ENCODE results near the gene NOX5. TPM values are rescaled to one million over a fixed set of nuclear protein-coding genes. Genes with fewer than 3 reads are reported as not detected.

Gene NOX5
- total RNA-seq, 4 donors from 2014 or later, result 0.19 to 1.5 (median 0.46) TPM

DNA sequence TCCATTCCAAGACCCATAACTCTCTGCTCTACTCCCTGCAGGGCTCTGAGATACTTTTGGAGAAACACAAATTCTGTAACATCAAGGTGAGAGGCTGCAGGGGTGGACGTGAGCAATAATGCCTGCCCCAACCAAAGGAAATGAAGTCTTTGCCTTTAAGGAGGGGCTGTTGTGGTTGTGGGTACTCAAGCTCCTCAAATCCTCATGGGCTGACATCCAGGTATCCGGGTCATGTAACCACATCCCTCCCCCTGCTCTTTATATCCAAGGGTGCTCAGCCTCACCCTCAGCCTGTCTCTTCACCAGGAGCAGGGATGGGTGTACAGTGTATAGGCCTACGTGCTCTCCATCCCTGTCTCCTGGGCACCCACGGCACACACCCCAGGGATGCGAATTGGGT lies 32.3 kb downstream of the NOX5 start:
- no peak overlapping the region for H3K27ac ChIP-seq
- H3K4me3 ChIP-seq, result no peak overlapping the region
- no peaks in the 10 kb centered on the region for H3K27me3 ChIP-seq
- peaks cover 0 to 20% (median 0%) of the 10 kb centered on the region in 3 donors for H3K4me1 ChIP-seq
- no peaks in the 10 kb centered on the region for H3K9me3 ChIP-seq
- H3K36me3 ChIP-seq, result no peaks in the 10 kb centered on the region
- no peak for DNase-seq
- 66 to 84% methylated on average over 4 to 5 of the region's 5 CpGs for WGBS, 2 donors
- TF ChIP-seq, protein P1, sequence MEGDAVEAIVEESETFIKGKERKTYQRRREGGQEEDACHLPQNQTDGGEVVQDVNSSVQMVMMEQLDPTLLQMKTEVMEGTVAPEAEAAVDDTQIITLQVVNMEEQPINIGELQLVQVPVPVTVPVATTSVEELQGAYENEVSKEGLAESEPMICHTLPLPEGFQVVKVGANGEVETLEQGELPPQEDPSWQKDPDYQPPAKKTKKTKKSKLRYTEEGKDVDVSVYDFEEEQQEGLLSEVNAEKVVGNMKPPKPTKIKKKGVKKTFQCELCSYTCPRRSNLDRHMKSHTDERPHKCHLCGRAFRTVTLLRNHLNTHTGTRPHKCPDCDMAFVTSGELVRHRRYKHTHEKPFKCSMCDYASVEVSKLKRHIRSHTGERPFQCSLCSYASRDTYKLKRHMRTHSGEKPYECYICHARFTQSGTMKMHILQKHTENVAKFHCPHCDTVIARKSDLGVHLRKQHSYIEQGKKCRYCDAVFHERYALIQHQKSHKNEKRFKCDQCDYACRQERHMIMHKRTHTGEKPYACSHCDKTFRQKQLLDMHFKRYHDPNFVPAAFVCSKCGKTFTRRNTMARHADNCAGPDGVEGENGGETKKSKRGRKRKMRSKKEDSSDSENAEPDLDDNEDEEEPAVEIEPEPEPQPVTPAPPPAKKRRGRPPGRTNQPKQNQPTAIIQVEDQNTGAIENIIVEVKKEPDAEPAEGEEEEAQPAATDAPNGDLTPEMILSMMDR (IDR thresholded peaks at IDR 0.05), result no peak
- no peak for TF ChIP-seq POLR2A (IDR thresholded peaks at IDR 0.05)
- intact Hi-C loops (cut with DNase I), result no loop called here

DNA sequence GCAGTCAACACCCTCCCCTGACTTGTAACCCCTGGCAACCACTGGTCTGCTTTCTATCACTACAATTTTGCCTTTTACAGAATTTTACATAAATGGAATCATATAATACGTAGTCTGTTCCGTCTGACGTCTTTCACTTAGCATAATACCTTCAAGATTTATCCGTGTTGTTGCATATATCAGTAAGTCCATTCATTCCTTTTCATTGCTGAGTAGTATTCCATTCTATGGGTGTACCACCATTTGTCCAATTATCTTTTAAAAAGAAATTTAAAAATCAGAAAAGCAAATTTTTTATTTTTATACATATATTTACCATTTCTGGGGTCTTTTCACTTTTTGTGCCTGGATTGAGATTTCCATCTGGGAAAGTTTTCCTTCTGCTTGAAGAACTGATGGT lies 35.5 kb downstream of the NOX5 start:
- Histone ChIP-seq H3K4me3 (no peak overlapping the region), H3K36me3 (no peaks in the 10 kb centered on the region), H3K27me3 (peaks cover 0 to 6% (median 0%) of the 10 kb centered on the region in 4 donors), H3K4me1 (peaks cover 0 to 9% (median 0%) of the 10 kb centered on the region in 3 donors), H3K27ac (no peak overlapping the region), H3K9me3 (no peaks in the 10 kb centered on the region)
- intact Hi-C loops (cut with DNase I), result loop anchor here (10.0 kb wide), 1 partner anchor 215 kb away; no protein-coding TSS in a partner anchor
- 94 to 95% methylated on average over 4 of the region's 4 CpGs for WGBS, 2 donors
- DNase-seq, result no peak
- TF ChIP-seq, protein P1 (IDR thresholded peaks at IDR 0.05), result no peak
- no peak for TF ChIP-seq POLR2A (IDR thresholded peaks at IDR 0.05)

DNA sequence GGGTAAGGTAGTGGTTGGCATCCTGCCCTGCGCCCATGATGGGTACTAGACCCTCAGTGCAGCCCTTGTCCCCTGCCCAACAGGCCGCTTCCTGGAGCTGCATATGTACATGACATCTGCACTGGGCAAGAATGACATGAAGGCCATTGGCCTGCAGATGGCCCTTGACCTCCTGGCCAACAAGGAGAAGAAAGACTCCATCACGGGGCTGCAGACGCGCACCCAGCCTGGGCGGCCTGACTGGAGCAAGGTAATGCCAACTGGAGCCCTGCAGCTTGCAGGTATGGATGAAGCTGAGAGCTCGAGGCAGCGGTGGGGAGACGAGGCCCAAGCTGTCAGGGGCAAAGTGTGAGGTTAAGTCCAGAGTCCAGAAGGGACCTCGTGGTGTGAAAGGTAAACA lies 40.8 kb downstream of the NOX5 start:
- no peak overlapping the region for H3K4me3 ChIP-seq
- TF ChIP-seq, protein P1 (IDR thresholded peaks at IDR 0.05), result no peak
- no peak for TF ChIP-seq POLR2A (IDR thresholded peaks at IDR 0.05)
- no peak overlapping the region for H3K27ac ChIP-seq
- no peaks in the 10 kb centered on the region for H3K36me3 ChIP-seq
- H3K4me1 ChIP-seq, result peaks cover 6 to 9% (median 7%) of the 10 kb centered on the region in 3 donors
- peaks cover 0 to 27% (median 0%) of the 10 kb centered on the region in 4 donors for H3K27me3 ChIP-seq
- DNase-seq, result no peak
- WGBS, 2 donors, result 80 to 81% methylated on average over 4 to 5 of the region's 10 CpGs
- intact Hi-C loops (cut with DNase I), result loop anchor here (5.0 to 10.0 kb wide), 2 partner anchors 210 to 337 kb away; no protein-coding TSS in a partner anchor
- H3K9me3 ChIP-seq, result no peaks in the 10 kb centered on the region

DNA sequence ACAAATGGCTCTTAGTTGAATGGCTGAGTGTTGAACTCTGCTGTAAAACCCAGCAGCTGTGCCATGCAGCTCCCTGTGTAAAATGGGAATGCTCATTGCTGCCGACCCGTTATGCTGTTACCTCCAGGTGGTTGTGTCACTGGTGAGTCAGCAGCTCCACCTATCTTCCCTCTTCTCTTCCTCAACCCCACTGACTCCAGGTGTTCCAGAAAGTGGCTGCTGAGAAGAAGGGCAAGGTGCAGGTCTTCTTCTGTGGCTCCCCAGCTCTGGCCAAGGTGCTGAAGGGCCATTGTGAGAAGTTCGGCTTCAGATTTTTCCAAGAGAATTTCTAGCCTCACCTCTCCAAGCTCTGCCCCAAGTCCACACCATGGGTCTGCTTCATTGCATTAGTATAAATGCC lies 41.9 kb downstream of the NOX5 start:
- Histone ChIP-seq H3K36me3 (no peaks in the 10 kb centered on the region), H3K4me3 (no peak overlapping the region), H3K9me3 (no peaks in the 10 kb centered on the region), H3K27me3 (peaks cover 0 to 27% (median 0%) of the 10 kb centered on the region in 4 donors), H3K4me1 (peaks cover 6 to 9% (median 7%) of the 10 kb centered on the region in 3 donors), H3K27ac (no peak overlapping the region)
- no peak for DNase-seq
- intact Hi-C loops (cut with DNase I), result loop anchor here (5.0 to 10.0 kb wide), 2 partner anchors 208 to 336 kb away; no protein-coding TSS in a partner anchor
- 39 to 100% methylated on average over 1 to 3 of the region's 3 CpGs for WGBS, 2 donors
- TF ChIP-seq POLR2A (IDR thresholded peaks at IDR 0.05), result no peak
- TF ChIP-seq, protein P1 (IDR thresholded peaks at IDR 0.05), result peak in 1 of 6 experiments; percentile 26

DNA sequence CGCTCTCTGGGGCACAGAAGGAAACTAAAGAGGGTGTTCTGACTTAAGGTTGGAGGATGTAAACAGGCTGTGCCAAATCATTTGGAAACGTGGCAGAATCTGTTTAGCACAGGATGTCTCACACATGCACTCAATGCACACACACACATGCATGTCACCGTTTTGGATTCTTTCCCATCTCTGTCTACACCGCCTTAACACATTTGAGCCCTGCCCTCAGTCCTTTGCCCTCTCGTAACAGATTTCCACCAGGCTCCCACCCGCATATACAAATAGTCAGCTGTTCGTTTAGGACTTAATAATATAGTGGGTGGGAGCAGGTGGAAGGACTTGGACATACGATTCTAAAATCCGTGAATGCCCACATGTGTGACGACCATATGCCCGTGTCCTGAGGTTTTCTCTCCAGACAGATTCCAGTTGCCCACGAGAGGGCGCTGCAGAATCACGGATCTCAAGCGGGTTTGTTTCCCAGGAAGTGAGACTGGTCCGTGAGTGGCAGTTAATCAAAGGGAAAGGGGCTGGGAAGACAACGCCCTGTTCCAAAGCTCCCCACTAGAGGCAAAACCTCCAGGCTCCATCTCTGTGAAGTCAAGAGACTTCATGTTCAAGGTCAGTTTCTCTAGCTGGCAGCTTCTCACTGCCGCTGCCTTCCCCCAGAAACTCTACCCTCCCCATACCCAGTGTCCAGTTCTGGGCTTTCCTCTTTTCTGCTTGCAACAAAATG lies 44.5 kb downstream of the NOX5 start:
- Histone ChIP-seq H3K36me3 (no peaks in the 10 kb centered on the region), H3K4me3 (no peak overlapping the region), H3K27ac (no peak overlapping the region), H3K4me1 (peaks cover 6 to 9% (median 7%) of the 10 kb centered on the region in 3 donors), H3K9me3 (no peaks in the 10 kb centered on the region), H3K27me3 (peaks cover 0 to 22% (median 0%) of the 10 kb centered on the region in 4 donors)
- intact Hi-C loops (cut with DNase I), result loop anchor here (5.0 to 10.0 kb wide), 2 partner anchors 206 to 333 kb away; no protein-coding TSS in a partner anchor
- WGBS, 2 donors, result 17 to 29% methylated on average over 10 to 18 of the region's 18 CpGs
- TF ChIP-seq POLR2A (IDR thresholded peaks at IDR 0.05), result no peak
- TF ChIP-seq, protein P1 (IDR thresholded peaks at IDR 0.05), result peak; percentile 57 to 93 (median 91)
- DNase-seq, result no peak

Measured in esophagus squamous epithelium (tissue), 5 donors.